ENCODE data around the gene PLA2G15. TPM values are rescaled to one million over a fixed set of nuclear protein-coding genes. Genes with fewer than 3 reads are reported as not detected.

PLA2G15 gene
- total RNA-seq, 3 donors from 2014 or later (not counting 1 experiment from before 2014, with no cell fraction given): 5.6 to 13.0 (median 12.7) TPM

GRCh38 chr16:68290450-68290849 lies 45.3 kb downstream of the PLA2G15 start:
- Mint-ChIP-seq H3K36me3 (no peaks in the 10 kb centered on the region), H3K27ac (peak overlapping the region; percentile 77 to 88), H3K27me3 (ENCODE audit: low read depth in 2 of 2) (no peaks in the 10 kb centered on the region), H3K4me1 (peaks cover 66 to 74% of the 10 kb centered on the region in 2 donors), H3K4me3 (peak overlapping the region; percentile 75), H3K9me3 (no peaks in the 10 kb centered on the region)
- DNase-seq (no peak), ATAC-seq (no peak)
- Histone ChIP-seq H3K9me3 (ENCODE audit: control insufficient read depth, insufficient read depth, low read length) (no peaks in the 10 kb centered on the region), H3K27ac (ENCODE audit: low read length) (peak overlapping the region; percentile 77), H3K4me3 (ENCODE audit: low read length) (no peak overlapping the region), H3K36me3 (ENCODE audit: control insufficient read depth, insufficient read depth, low read length) (peaks cover 45% of the 10 kb centered on the region), H3K27me3 (ENCODE audit: control insufficient read depth, insufficient read depth, low read length) (no peaks in the 10 kb centered on the region), H3K4me1 (ENCODE audit: control insufficient read depth, insufficient read depth, low read length) (peaks cover 70% of the 10 kb centered on the region)
- no peak for TF ChIP-seq CTCF (IDR thresholded peaks at IDR 0.05)
- intact Hi-C loops (cut with micrococcal nuclease): no loop called here
- 97% methylated on average over 5 of the region's 6 CpGs for WGBS (ENCODE audit: insufficient coverage)

GRCh38 chr16:68291227-68291626 lies 46.1 kb downstream of the PLA2G15 start:
- intact Hi-C loops (cut with micrococcal nuclease): no loop called here
- H3K27me3 ChIP-seq (ENCODE audit: control insufficient read depth, insufficient read depth, low read length): no peaks in the 10 kb centered on the region
- no peak for ATAC-seq
- Mint-ChIP-seq H3K27ac (peak overlapping the region; percentile 77 to 88), H3K27me3 (ENCODE audit: low read depth in 2 of 2) (no peaks in the 10 kb centered on the region), H3K36me3 (no peaks in the 10 kb centered on the region), H3K9me3 (no peaks in the 10 kb centered on the region), H3K4me3 (peak overlapping the region; percentile 59), H3K4me1 (peaks cover 62 to 66% of the 10 kb centered on the region in 2 donors)
- no peaks in the 10 kb centered on the region for H3K9me3 ChIP-seq (ENCODE audit: control insufficient read depth, insufficient read depth, low read length)
- peaks cover 53% of the 10 kb centered on the region for H3K36me3 ChIP-seq (ENCODE audit: control insufficient read depth, insufficient read depth, low read length)
- H3K4me1 ChIP-seq (ENCODE audit: control insufficient read depth, insufficient read depth, low read length): peaks cover 63% of the 10 kb centered on the region
- DNase-seq: no peak
- peak overlapping the region; percentile 77 for H3K27ac ChIP-seq (ENCODE audit: low read length)
- TF ChIP-seq CTCF (IDR thresholded peaks at IDR 0.05): no peak
- WGBS (ENCODE audit: insufficient coverage): 90% methylated on average over 4 of the region's 4 CpGs
- no peak overlapping the region for H3K4me3 ChIP-seq (ENCODE audit: low read length)

- H3K9me3 Mint-ChIP-seq: no peaks in the 10 kb centered on the region
- WGBS (ENCODE audit: insufficient coverage): 99% methylated on average over 3 of the region's 5 CpGs
- no peaks in the 10 kb centered on the region for H3K27me3 Mint-ChIP-seq (ENCODE audit: low read depth in 2 of 2)
- H3K36me3 Mint-ChIP-seq: peaks cover 7% of the 10 kb centered on the region
- peak overlapping the region; percentile 77 to 88 for H3K27ac Mint-ChIP-seq
- Histone ChIP-seq H3K27ac (ENCODE audit: low read length) (no peak overlapping the region), H3K4me3 (ENCODE audit: low read length) (no peak overlapping the region), H3K27me3 (ENCODE audit: control insufficient read depth, insufficient read depth, low read length) (no peaks in the 10 kb centered on the region), H3K4me1 (ENCODE audit: control insufficient read depth, insufficient read depth, low read length) (peaks cover 51% of the 10 kb centered on the region), H3K36me3 (ENCODE audit: control insufficient read depth, insufficient read depth, low read length) (peaks cover 64% of the 10 kb centered on the region), H3K9me3 (ENCODE audit: control insufficient read depth, insufficient read depth, low read length) (no peaks in the 10 kb centered on the region)
- H3K4me3 Mint-ChIP-seq: no peak overlapping the region
- TF ChIP-seq CTCF (IDR thresholded peaks at IDR 0.05): no peak
- H3K4me1 Mint-ChIP-seq: peaks cover 52 to 54% of the 10 kb centered on the region in 2 donors
- ATAC-seq (no peak), DNase-seq (no peak)
- intact Hi-C loops (cut with micrococcal nuclease): no loop called here
Observed at GRCh38 chr16:68292425-68292824, 47.3 kb downstream of the PLA2G15 start.

GRCh38 chr16:68296291-68296690 lies 51.1 kb downstream of the PLA2G15 start:
- H3K4me3 ChIP-seq (ENCODE audit: low read length): no peak overlapping the region
- peaks cover 23 to 26% of the 10 kb centered on the region in 2 donors for H3K4me1 Mint-ChIP-seq
- H3K27me3 Mint-ChIP-seq (ENCODE audit: low read depth in 2 of 2): no peaks in the 10 kb centered on the region
- peak overlapping the region in 1 of 2 donors; percentile 36 for H3K27ac Mint-ChIP-seq
- no peak for TF ChIP-seq CTCF (IDR thresholded peaks at IDR 0.05)
- peaks cover 38% of the 10 kb centered on the region for H3K36me3 Mint-ChIP-seq
- no peak overlapping the region for H3K27ac ChIP-seq (ENCODE audit: low read length)
- H3K27me3 ChIP-seq (ENCODE audit: control insufficient read depth, insufficient read depth, low read length): no peaks in the 10 kb centered on the region
- 89% methylated on average over 12 of the region's 12 CpGs for WGBS (ENCODE audit: insufficient coverage)
- H3K9me3 ChIP-seq (ENCODE audit: control insufficient read depth, insufficient read depth, low read length): no peaks in the 10 kb centered on the region
- DNase-seq (no peak), ATAC-seq (no peak)
- H3K9me3 Mint-ChIP-seq: no peaks in the 10 kb centered on the region
- intact Hi-C loops (cut with micrococcal nuclease): no loop called here
- peaks cover 14% of the 10 kb centered on the region for H3K4me1 ChIP-seq (ENCODE audit: control insufficient read depth, insufficient read depth, low read length)
- H3K36me3 ChIP-seq (ENCODE audit: control insufficient read depth, insufficient read depth, low read length): peaks cover 91% of the 10 kb centered on the region
- H3K4me3 Mint-ChIP-seq: no peak overlapping the region
